HG02938 (cell line): ENCODE results near the gene SHISAL1.

Source experiments
- ATAC-seq: cut with Tn5 transposase; IDR thresholded peaks from one replicate; pipeline ENCODE4 v1.9.1; 2021; ENCODE audit warnings: mild to moderate bottlenecking, moderate library complexity; ENCODE audit not compliant: unreplicated experiment

The SHISAL1 gene

GRCh38 chr22:44197271-44197670 is 115.5 kb downstream of the SHISAL1 start:
- ATAC-seq, result no peak

GRCh38 chr22:44196731-44197131 is 116.0 kb downstream of the SHISAL1 start:
- ATAC-seq, result no peak

GRCh38 chr22:44196241-44196640 is 116.5 kb downstream of the SHISAL1 start:
- ATAC-seq, result no peak

GRCh38 chr22:44195189-44195871 is 117.4 kb downstream of the SHISAL1 start:
- ATAC-seq, result no peak

GRCh38 chr22:44194569-44194968 is 118.2 kb downstream of the SHISAL1 start:
- no peak for ATAC-seq
